ENCODE data around the gene SMG6. TPM values are rescaled to one million over a fixed set of nuclear protein-coding genes. Genes with fewer than 3 reads are reported as not detected.

Gene SMG6
- total and polyA plus RNA-seq, 2 of the 4 experiments (the other 2 are of a cell fraction), result 16.3 to 30.3 TPM

GRCh38 chr17:2174468-2175293 is 128.9 kb downstream of the SMG6 start:
- WGBS, 2 experiments (ENCODE audit: extremely low coverage in 2 of 2, insufficient read length in 1 of 2), result no CpG with 5 or more reads among the region's 24 CpGs

More at GRCh38 chr17:2174468-2175293, 128.9 kb downstream of the SMG6 start:
- peak overlapping the region; percentile 70 to 91 for H4K8ac ChIP-seq (ENCODE audit: low read depth in 2 of 2, low read length in 2 of 2)
- peak overlapping the region; percentile 72 for H4K5ac ChIP-seq (ENCODE audit: low read depth, low read length)
- H3K79me1 ChIP-seq (ENCODE audit: low read depth in 1 of 2, low read length in 2 of 2), result peaks cover 37 to 83% of the 10 kb centered on the region in 2 experiments
- H2BK20ac ChIP-seq (ENCODE audit: low read depth, low read length), result peak overlapping the region; percentile 92
- POLR2A ChIA-PET (ENCODE audit: unreplicated experiment), result interaction anchor here (1.1 to 1.6 kb wide), 2 partner anchors 18 to 39 kb away, joined by 3 to 7 read pairs; no protein-coding TSS in a partner anchor
- peak overlapping the region; percentile 82 for H3K27ac ChIP-seq (ENCODE audit: insufficient read depth, low read length)
- TF ChIP-seq CHD1 (IDR thresholded peaks at IDR 0.05; ENCODE audit: low read depth, low read length), result no peak
- peak; percentile 94 for TF ChIP-seq CEBPB (IDR thresholded peaks at IDR 0.05; ENCODE audit: low read depth, low read length)
- TF ChIP-seq MXI1 (IDR thresholded peaks at IDR 0.05; ENCODE audit: borderline replicate concordance, low read depth, low read length), result peak; percentile 51; the same call in 1 of the 2 replicates
- peak; percentile 62 for TF ChIP-seq POLR2A (IDR thresholded peaks at IDR 0.05; ENCODE audit: low read depth, low read length)
- TF ChIP-seq BHLHE40 (IDR thresholded peaks at IDR 0.05; ENCODE audit: low read depth, low read length), result peak; percentile 61
- TF ChIP-seq CTCF (conservative IDR thresholded peaks at IDR 0.05; ENCODE audit: low read depth, low read length), result peak; percentile 25; the same call in 1 of the 2 replicates
- TF ChIP-seq, protein P1, sequence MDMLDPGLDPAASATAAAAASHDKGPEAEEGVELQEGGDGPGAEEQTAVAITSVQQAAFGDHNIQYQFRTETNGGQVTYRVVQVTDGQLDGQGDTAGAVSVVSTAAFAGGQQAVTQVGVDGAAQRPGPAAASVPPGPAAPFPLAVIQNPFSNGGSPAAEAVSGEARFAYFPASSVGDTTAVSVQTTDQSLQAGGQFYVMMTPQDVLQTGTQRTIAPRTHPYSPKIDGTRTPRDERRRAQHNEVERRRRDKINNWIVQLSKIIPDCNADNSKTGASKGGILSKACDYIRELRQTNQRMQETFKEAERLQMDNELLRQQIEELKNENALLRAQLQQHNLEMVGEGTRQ (IDR thresholded peaks at IDR 0.05; ENCODE audit: low read depth, low read length), result no peak
- TF ChIP-seq RFX5 (IDR thresholded peaks at IDR 0.05; ENCODE audit: low read depth, low read length), result peak; percentile 4; the same call in 1 of the 2 replicates
- TF ChIP-seq SMC3 (IDR thresholded peaks at IDR 0.05; ENCODE audit: low read depth, low read length), result peak; percentile 20; the same call in 1 of the 2 replicates
- TF ChIP-seq RAD21 (IDR thresholded peaks at IDR 0.05; ENCODE audit: low read length), result peak; percentile 34
- peak; percentile 40; the same call in 1 of the 2 replicates for TF ChIP-seq MAZ (IDR thresholded peaks at IDR 0.05; ENCODE audit: borderline replicate concordance, low read depth, low read length)
- no peaks in the 10 kb centered on the region for H3K27me3 ChIP-seq (ENCODE audit: control insufficient read depth, insufficient read depth, low read length)
- H3K4me2 ChIP-seq (ENCODE audit: low read depth, low read length), result peak overlapping the region; percentile 77
- no peaks in the 10 kb centered on the region for H3K9me3 ChIP-seq (ENCODE audit: control insufficient read depth, insufficient read depth, low read length)
- ATAC-seq (ENCODE audit: low read depth) (peak; percentile 76), DNase-seq (peak; percentile 99)
- H3K9me1 ChIP-seq (ENCODE audit: insufficient read depth, low read length), result peaks cover 47% of the 10 kb centered on the region
- dilution Hi-C loops (cut with HindIII; ENCODE audit: low sequenced_read_pairs, unreplicated experiment), result no loop called here
- peak overlapping the region; percentile 80 for H3K18ac ChIP-seq (ENCODE audit: low read depth, low read length)
- peak overlapping the region; percentile 96 for H2BK120ac ChIP-seq (ENCODE audit: low read depth, low read length)
- H4K91ac ChIP-seq (ENCODE audit: insufficient read depth, low read depth, low read length), result peak overlapping the region; percentile 90
- peak overlapping the region; percentile 97 for H2AK5ac ChIP-seq (ENCODE audit: low read depth, low read length)
- peak overlapping the region; percentile 98; the same call in 2 of the 3 replicates for H2BK15ac ChIP-seq (ENCODE audit: low read depth, low read length)
- peak overlapping the region; percentile 62 for H3K9ac ChIP-seq (ENCODE audit: low read depth, low read length)
- H3K4ac ChIP-seq (ENCODE audit: low read depth, low read length), result peak overlapping the region; percentile 94
- H3K4me1 ChIP-seq (ENCODE audit: control insufficient read depth, insufficient read depth, low read length), result peaks cover 56% of the 10 kb centered on the region
- H3K14ac ChIP-seq (replicated peaks; ENCODE audit: low read depth, low read length), result peak overlapping the region; percentile 94
- in situ Hi-C loops (cut with MboI; ENCODE audit: low sequenced_read_pairs), result loop anchor here (5.0 to 10.0 kb wide), 2 partner anchors 68 to 110 kb away; no protein-coding TSS in a partner anchor
- H3K23ac ChIP-seq (ENCODE audit: low read depth, low read length), result peak overlapping the region; percentile 93
- peak overlapping the region; percentile 68 for H3K56ac ChIP-seq (ENCODE audit: extremely low read depth, insufficient read depth, low read length)
- peak overlapping the region; percentile 74 for H2AFZ ChIP-seq (replicated peaks; ENCODE audit: low read length, poor library complexity)
- no peaks in the 10 kb centered on the region for H4K20me1 ChIP-seq (ENCODE audit: insufficient read depth, low read length)
- peak overlapping the region; percentile 90 for H2BK5ac ChIP-seq (ENCODE audit: low read depth, low read length, poor library complexity, severe bottlenecking)
- H2AK9ac ChIP-seq (replicated peaks; ENCODE audit: low read depth, low read length, poor library complexity), result peak overlapping the region; percentile 62
- BruUV-seq (replicated peaks), result no TSS peak
- CTCF ChIA-PET, result interaction anchor here (1.3 to 1.7 kb wide), 2 partner anchors 57 to 66 kb away, joined by 5 read pairs; no protein-coding TSS in a partner anchor
- H3K4me3 ChIP-seq (ENCODE audit: insufficient read depth, low read depth, low read length), result peak overlapping the region; percentile 9; the same call in 1 of the 2 replicates
- intact Hi-C loops (cut with micrococcal nuclease), result loop anchor here (1.0 to 2.0 kb wide), 2 partner anchors 40 to 108 kb away; no protein-coding TSS in a partner anchor
- peaks cover 6% of the 10 kb centered on the region for H3K36me3 ChIP-seq (ENCODE audit: control insufficient read depth, insufficient read depth, low read length)
